CD4-positive, alpha-beta T cell (primary cell): ENCODE measurements around the gene AOC3. TPM values are rescaled to one million over a fixed set of nuclear protein-coding genes. Genes with fewer than 3 reads are reported as not detected.

Experiments
- ATAC-seq: fragments of 200-7000 bp; cut with Tn5 transposase; one replicate; pipeline ENCODE4 v1.10.0; 2022; ENCODE audit warnings: mild to moderate bottlenecking; ENCODE audit not compliant: poor library complexity
- CTCF ChIA-PET: fragments of 350-600 bp; sonication (Branson Sonifier 250); formaldehyde crosslinking; loops from one replicate; lab custom pipeline; 2021; ENCODE audit warnings: antibody characterized with exemption, inconsistent platforms; lab: Charles Lee
- POLR2A ChIA-PET: fragments of 350-600 bp; sonication (Branson Sonifier 250); formaldehyde crosslinking; loops from one replicate; lab custom pipeline; 2021; ENCODE audit warnings: antibody characterized with exemption, inconsistent platforms; lab: Charles Lee
- DNase-seq, 14 experiments: peaks; one replicate each; pipeline ENCODE4 v3.0.0-alpha.2; 2013 to 2020; ENCODE audit warnings: mixed read lengths in 2 of 14
- H3K27ac ChIP-seq, 2 donors: one replicate each; pipeline versions ENCODE4 v1.5.1 to v1.7.0; 2013; ENCODE audit warnings: low read length in 2 of 2, low read depth in 1 of 2, mild to moderate bottlenecking in 1 of 2
- H3K27me3 ChIP-seq, 2 experiments: 1 replicate in 1 of 2; 2 replicates in 1 of 2; pipeline versions ENCODE4 v1.6.1 to v1.7.0; 2013; ENCODE audit warnings: low read length in 2 of 2, control low read depth in 1 of 2, mild to moderate bottlenecking in 1 of 2, moderate library complexity in 1 of 2; ENCODE audit not compliant: insufficient read depth in 2 of 2, control insufficient read depth in 1 of 2
- H3K36me3 ChIP-seq: one replicate; pipeline ENCODE4 v1.6.1; 2013; ENCODE audit warnings: low read length, control low read depth; ENCODE audit not compliant: insufficient read depth
- H3K4me1 ChIP-seq: one replicate; pipeline ENCODE4 v1.6.1; 2013; ENCODE audit warnings: low read length, control low read depth; ENCODE audit not compliant: insufficient read depth
- H3K4me3 ChIP-seq: one replicate; pipeline ENCODE4 v1.5.1; 2013; ENCODE audit warnings: mild to moderate bottlenecking, low read length, moderate library complexity
- H3K9me3 ChIP-seq, 2 experiments: 1 replicate in 1 of 2; 2 replicates in 1 of 2; pipeline versions ENCODE4 v1.6.1 to v1.7.0; 2013; ENCODE audit warnings: low read length in 2 of 2, mild to moderate bottlenecking in 2 of 2, control low read depth in 1 of 2, moderate library complexity in 1 of 2; ENCODE audit not compliant: control insufficient read depth in 1 of 2, insufficient read depth in 1 of 2
- H3K27ac Mint-ChIP-seq: one replicate; pipeline ENCODE4 v1.8.0; 2020; ENCODE audit warnings: mixed read lengths
- H3K27me3 Mint-ChIP-seq: one replicate; pipeline ENCODE4 v1.8.0; 2021; ENCODE audit warnings: mixed read lengths
- H3K36me3 Mint-ChIP-seq: one replicate; pipeline ENCODE4 v1.8.0; 2021; ENCODE audit warnings: low read depth, mixed read lengths
- H3K4me1 Mint-ChIP-seq: one replicate; pipeline ENCODE4 v1.8.0; 2021; ENCODE audit warnings: low read depth, mixed read lengths
- H3K4me3 Mint-ChIP-seq: one replicate; pipeline ENCODE4 v1.8.0; 2020; ENCODE audit warnings: mild to moderate bottlenecking, mixed read lengths
- H3K9me3 Mint-ChIP-seq: one replicate; pipeline ENCODE4 v1.8.0; 2020; ENCODE audit warnings: mixed read lengths
- CTCF ChIP-seq: fragments of 200-600 bp; IDR thresholded peaks from one replicate; pipeline ENCODE4 v1.8.0; 2022; ENCODE audit warnings: antibody characterized with exemption, mild to moderate bottlenecking
- intact Hi-C, 2 experiments: fragments of 100-400 bp; cut with DNase I in 1 of 2; cut with micrococcal nuclease in 1 of 2; formaldehyde crosslinking; loops; one replicate each; pipeline versions ENCODE4 v1.15.1 to v1.9.0; 2023 to 2025; cut with DNase I, micrococcal nuclease
- total RNA-seq, 174 experiments: library from RNA in 2 of 174; stranded (reverse) in 2 of 174; gene quantifications; one replicate each; pipeline ENCODE4 v1.2.3 and lab custom pipeline; 2021 to 2026

The AOC3 gene
- total RNA-seq, 2 experiments from 2014 or later: 0.78 to 1.0 TPM

- TF ChIP-seq CTCF: no peak
- Histone ChIP-seq H3K27ac (no peak overlapping the region), H3K4me3 (no peak overlapping the region), H3K27me3 (no peaks in the 10 kb centered on the region), H3K4me1 (no peaks in the 10 kb centered on the region), H3K9me3 (no peaks in the 10 kb centered on the region), H3K36me3 (peaks cover 21% of the 10 kb centered on the region)
- ATAC-seq (no peak), DNase-seq (no peak)
- Mint-ChIP-seq H3K27ac (no peak overlapping the region), H3K4me1 (no peaks in the 10 kb centered on the region), H3K36me3 (peaks cover 23% of the 10 kb centered on the region), H3K27me3 (no peaks in the 10 kb centered on the region), H3K4me3 (no peak overlapping the region), H3K9me3 (no peaks in the 10 kb centered on the region)
- intact Hi-C loops: no loop called here
- CTCF ChIA-PET: no interaction called here
- POLR2A ChIA-PET: no interaction called here
Measured at GRCh38 chr17:42806249-42806648, 44.8 kb upstream of the AOC3 start.

GRCh38 chr17:42809250-42809649 is 41.7 kb upstream of the AOC3 start:
- no peak for TF ChIP-seq CTCF
- no peak for ATAC-seq
- intact Hi-C loops: no loop called here
- Histone ChIP-seq H3K9me3 (no peaks in the 10 kb centered on the region), H3K4me1 (no peaks in the 10 kb centered on the region), H3K36me3 (peaks cover 36% of the 10 kb centered on the region), H3K27me3 (no peaks in the 10 kb centered on the region), H3K4me3 (no peak overlapping the region), H3K27ac (no peak overlapping the region)
- H3K27me3 Mint-ChIP-seq: no peaks in the 10 kb centered on the region
- H3K9me3 Mint-ChIP-seq: no peaks in the 10 kb centered on the region
- ChIA-PET POLR2A (no interaction called here), CTCF (interaction anchor here (0.8 kb wide), 1 partner anchor 71 kb away, joined by 3 read pairs; no protein-coding TSS in a partner anchor)
- no peak overlapping the region for H3K27ac Mint-ChIP-seq
- peaks cover 42% of the 10 kb centered on the region for H3K36me3 Mint-ChIP-seq
- no peak overlapping the region for H3K4me3 Mint-ChIP-seq
- no peaks in the 10 kb centered on the region for H3K4me1 Mint-ChIP-seq
- DNase-seq: no peak

- Mint-ChIP-seq H3K9me3 (no peaks in the 10 kb centered on the region), H3K36me3 (peaks cover 82% of the 10 kb centered on the region), H3K4me1 (peaks cover 2% of the 10 kb centered on the region), H3K4me3 (no peak overlapping the region), H3K27me3 (no peaks in the 10 kb centered on the region), H3K27ac (no peak overlapping the region)
- no peak for DNase-seq
- no peaks in the 10 kb centered on the region for H3K9me3 ChIP-seq
- peaks cover 83% of the 10 kb centered on the region for H3K36me3 ChIP-seq
- no peak for TF ChIP-seq CTCF
- ChIA-PET CTCF (interaction anchor here (1.1 kb wide), 1 partner anchor 9 kb away, joined by 5 read pairs; the partner anchor contains the start of gene BECN1), POLR2A (interaction anchor here (0.6 to 1.6 kb wide), 2 partner anchors 9 to 75 kb away, joined by 4 to 5 read pairs; partner anchors contain the start of gene BECN1)
- H3K4me1 ChIP-seq: no peaks in the 10 kb centered on the region
- H3K27me3 ChIP-seq: no peaks in the 10 kb centered on the region
- no peak for ATAC-seq
- no peak overlapping the region for H3K27ac ChIP-seq
- intact Hi-C loops: no loop called here
- no peak overlapping the region for H3K4me3 ChIP-seq
Measured at GRCh38 chr17:42814633-42815399, 36.2 kb upstream of the AOC3 start.
